Neural progenitor cell (in vitro differentiated cells): ENCODE results near the gene MYL9.
"Not testable (repeated sequence)": the region's sequence is repeated elsewhere in the genome, so short reads cannot be mapped to it uniquely, and the experiment has no call there.

Experiments
- CTCF ChIP-seq: fragments of 200-600 bp; sonication (generic); IDR thresholded peaks from 2 replicates; pipeline ENCODE4 v1.5.1; 2017; ENCODE audit warnings: antibody characterized with exemption, mild to moderate bottlenecking
- EZH2 ChIP-seq: fragments of 200-600 bp; sonication (generic); IDR thresholded peaks from 2 replicates; pipeline ENCODE4 v1.6.1; 2017; ENCODE audit warnings: antibody characterized with exemption, mild to moderate bottlenecking, moderate library complexity
- EZH2phosphoT487 ChIP-seq: fragments of 200-600 bp; sonication (generic); IDR thresholded peaks from 2 replicates; pipeline ENCODE4 v1.6.1; 2017; ENCODE audit warnings: antibody characterized with exemption

- TF ChIP-seq CTCF, EZH2, EZH2phosphoT487: not testable (repeated sequence)
Measured at GRCh38 chr20:36564078-36564725, 22.9 kb downstream of the MYL9 start.
